Activated gamma-delta T cell treated with Interleukin-2 at 50 U/mL for 16 hours (primary cell): Measurements from ENCODE around the gene TPCN1.

ENCODE experiments used
- DNase-seq: peaks from one replicate; pipeline ENCODE4 v3.0.0-alpha.2; 2020

The TPCN1 gene

GRCh38 chr12:113347107-113347506, 125.8 kb downstream of the TPCN1 start:
- DNase-seq = no peak

GRCh38 chr12:113347892-113348291, 126.6 kb downstream of the TPCN1 start:
- DNase-seq = no peak
